GM18498 (cell line): ENCODE data around the gene TRIP12.
A peak's percentile ranks its signal among the peaks of the same experiment; 100 is the strongest.
"Not testable (repeated sequence)": the region's sequence is repeated elsewhere in the genome, so short reads cannot be mapped to it uniquely, and the experiment has no call there.

Experiments used
- ATAC-seq: cut with Tn5 transposase; IDR thresholded peaks from one replicate; pipeline ENCODE4 v1.9.1; 2021; ENCODE audit warnings: mild to moderate bottlenecking, moderate library complexity; ENCODE audit not compliant: unreplicated experiment

The TRIP12 gene

DNA sequence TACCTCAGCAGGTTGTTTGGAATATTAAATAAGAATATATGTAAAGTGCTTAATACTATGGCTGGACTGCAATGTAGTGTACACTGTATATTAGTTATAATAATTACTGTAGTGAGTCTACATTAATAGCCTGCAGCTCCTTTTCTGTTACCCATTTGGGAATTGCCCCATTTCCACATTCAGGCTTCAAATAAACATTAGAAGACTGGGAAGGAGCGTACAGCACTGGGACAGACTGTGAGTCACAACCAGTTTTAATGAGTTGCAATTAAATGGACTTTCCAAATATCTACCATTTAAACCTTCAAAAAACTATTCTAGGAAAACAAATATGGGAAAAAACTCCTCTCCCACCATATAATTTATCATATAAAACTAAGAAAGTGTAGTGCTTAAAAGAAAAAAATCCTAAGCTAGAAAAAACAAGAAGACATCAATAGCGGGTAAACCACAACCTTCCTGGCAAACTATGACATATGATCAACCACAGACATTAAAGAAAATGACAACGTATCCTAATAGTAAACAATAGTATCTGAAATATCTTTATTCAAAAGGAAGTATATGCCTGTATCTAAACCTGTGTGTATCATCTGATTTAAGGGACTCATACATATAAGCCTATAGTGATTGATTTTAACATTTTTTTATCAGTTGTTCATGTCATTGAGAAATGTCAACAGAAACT lies 86.1 kb downstream of the TRIP12 start:
- ATAC-seq, result no peak

DNA sequence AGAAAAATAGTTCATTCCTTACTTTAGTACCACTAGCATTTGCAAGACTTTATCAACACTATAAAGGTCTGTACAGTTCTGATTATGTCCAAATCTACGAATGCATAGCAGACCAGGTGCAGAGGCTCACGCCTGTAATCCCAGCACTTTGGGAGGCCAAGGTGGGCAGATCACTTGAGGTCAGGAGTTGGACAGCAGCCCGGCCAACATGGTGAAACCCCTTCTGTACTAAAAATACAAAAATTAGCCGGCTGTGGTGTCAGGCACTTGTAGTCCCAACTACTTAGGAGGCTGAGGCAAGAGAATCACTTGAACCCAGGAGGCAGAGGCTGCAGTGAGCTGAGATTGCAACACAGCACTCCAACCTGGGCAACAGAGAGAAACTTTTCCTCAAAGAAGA lies 87.4 kb downstream of the TRIP12 start:
- not testable (repeated sequence) for ATAC-seq

DNA sequence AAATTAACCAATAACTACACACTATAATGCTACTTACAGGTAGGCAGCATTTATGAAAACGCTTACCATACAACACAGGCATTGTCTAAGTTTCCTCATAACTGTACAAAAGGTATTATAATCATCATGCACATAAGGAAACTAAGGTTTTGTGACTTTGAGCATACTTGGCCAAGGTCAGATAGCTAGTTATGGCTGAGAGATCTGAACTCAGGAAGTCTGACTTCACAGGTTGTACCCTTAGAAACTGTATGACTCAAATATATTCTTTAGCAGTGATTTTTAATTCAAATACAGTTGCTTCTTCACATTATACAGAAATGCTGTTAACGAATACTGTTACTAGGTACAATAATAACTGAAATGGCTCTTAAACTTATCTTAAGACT lies 89.3 kb downstream of the TRIP12 start:
- no peak for ATAC-seq

DNA sequence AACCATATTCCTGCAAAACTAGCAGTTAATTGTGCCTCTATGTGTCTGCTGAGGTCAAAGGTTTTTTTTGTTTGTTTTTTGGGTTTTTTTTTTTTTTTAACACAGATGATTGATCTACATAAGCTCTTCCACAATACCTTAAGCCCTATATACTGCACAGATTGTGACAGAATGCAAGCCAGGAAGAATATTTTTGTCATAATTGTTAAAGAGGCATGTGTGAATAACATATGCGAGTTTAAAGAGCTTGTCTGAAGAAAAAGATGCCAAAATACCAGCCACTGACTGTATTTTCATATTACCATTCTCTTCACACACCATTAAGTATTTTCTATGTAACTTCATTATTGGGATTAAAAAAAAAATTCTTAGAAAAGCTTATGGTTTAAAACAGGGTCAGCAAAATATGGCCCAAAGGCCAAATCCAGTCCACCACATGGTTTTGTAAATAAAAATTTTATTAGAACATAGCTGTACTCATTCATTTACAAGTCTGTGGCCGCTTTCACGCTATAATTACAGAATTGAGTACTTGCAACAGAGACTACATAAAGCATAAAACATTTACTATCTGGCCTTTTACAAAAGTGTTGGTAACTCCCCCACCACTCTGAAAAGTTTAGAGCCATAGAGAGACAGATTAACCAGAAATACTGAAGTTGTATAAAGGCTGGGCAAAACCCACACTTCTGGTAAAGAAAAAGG lies 89.9 kb downstream of the TRIP12 start:
- ATAC-seq, result no peak

DNA sequence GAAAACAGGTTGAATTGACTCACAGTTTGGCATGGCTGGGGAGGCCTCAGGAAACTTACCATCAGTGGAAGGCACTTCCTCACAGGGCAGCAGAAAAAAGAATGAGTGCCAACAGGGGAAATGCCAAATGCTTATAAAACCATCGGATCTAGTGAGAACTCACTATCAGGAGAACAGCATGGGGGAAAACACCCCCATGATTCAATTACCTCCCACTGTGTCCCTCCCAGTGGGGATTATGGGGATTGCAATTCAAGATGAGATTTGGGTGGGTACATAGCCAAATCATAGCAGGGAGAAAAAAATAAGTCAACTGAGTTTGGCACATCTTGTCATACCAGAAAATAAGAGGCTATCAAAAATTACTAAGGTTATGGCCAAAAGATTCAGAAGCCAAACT lies 96.3 kb downstream of the TRIP12 start:
- ATAC-seq, result no peak

DNA sequence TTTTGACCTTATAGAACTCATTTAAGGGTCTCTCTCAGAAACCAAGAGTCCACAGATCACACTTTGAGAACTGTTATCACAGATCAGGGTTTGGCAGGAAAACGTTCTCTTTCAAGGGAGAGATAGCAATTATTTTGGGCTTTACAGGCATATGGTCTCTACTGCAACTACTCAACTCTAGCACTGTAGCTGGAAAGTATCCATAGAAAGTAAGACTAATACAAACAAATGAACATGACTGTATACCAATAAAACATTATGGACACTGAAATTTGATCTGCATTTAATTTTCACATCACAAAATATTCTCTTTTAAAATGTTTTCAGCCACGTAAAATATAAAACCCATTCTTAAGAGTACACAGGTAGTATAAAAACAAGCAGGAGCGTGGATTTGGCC lies 100.5 kb downstream of the TRIP12 start:
- ATAC-seq, result no peak

DNA sequence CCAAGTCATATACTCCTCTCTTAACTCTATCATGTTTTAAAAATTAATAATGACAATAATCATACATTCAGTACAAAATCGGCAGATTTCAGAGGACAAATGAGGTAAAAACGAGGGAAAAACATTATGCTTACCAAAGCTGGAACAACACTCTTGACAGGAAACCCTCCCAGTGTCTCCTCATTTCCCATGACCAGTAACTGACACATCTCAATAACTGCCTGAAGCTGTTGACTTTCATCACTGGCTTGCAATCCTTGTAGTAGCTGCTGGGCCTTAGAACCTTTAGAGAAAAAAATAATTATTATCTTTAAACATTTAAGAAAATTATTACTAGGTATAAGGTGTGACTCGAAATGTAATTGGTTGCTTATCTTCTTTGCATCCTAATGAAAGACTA lies 103.6 kb downstream of the TRIP12 start:
- ATAC-seq, result no peak

DNA sequence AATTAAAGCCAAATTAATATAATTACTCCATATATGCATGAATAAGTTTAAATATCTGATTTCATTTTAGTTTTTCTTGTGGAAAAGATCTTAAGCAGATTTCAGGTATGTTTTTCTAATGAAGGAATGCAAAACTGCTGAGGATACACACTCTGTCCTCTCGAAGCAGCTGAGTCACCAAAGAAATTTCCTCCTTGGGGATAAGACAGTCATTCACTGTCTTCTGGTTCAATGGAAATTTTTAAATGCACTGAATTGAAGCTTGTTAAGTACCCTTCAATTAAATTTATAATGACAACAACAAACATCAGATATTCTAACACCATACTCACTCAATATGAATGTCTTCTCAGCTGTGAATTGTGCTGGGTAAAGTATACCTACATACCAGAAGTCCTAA lies 106.0 kb downstream of the TRIP12 start:
- ATAC-seq, result no peak

DNA sequence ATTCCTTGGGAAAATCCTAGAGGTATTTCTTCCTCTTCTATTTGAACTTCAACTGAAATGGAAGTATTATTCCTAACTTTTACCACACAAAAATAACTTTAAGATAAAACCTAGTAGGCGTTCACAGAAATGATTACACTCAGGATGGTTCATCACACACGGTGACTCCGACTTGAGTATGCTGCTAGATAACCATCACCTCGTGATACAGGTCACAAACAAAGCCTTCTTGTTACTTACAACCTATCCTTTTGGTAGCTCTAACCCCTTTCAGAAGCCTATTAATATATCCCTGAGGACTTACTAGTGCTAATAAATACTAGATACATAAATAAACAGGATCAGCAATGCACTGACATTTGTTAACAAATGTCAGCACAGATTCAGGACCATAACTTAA lies 106.5 kb downstream of the TRIP12 start:
- ATAC-seq, result no peak

DNA sequence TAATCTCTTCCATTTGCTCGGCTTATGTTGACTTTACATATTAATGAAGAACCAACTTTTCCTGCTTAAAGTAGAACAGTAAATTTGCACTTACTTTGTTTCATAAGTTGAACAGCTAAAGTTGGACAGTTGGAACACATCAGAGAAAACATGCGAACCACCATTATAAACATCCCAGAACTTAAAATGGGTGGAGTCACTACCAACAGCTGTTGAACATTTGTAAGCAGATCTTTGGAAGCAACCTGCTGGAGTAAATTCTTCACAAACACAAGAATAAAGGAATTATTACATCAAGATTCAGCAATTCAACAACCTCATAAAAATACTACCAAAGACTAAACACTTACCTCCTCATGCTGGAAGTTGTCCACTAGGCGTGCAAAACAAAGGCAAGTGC lies 111.0 kb downstream of the TRIP12 start:
- ATAC-seq, result no peak

DNA sequence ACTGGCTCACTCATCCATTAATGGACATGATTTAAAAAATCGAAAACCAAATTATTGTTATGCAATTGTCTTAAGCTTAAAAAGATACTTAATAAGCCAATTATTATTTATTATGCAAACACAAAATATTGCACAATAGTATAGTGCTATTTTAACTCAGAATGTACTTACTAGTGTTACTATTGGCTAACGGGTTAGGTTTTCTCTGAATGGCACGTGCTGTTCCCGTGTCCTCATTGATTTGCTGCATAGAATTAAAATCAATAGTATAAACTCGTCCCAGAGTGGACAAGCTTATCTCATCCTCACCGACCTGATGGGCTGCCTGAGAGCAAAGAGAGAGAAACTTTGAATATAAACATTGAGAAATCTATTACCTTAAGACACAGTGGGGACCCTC lies 116.2 kb downstream of the TRIP12 start:
- no peak for ATAC-seq

DNA sequence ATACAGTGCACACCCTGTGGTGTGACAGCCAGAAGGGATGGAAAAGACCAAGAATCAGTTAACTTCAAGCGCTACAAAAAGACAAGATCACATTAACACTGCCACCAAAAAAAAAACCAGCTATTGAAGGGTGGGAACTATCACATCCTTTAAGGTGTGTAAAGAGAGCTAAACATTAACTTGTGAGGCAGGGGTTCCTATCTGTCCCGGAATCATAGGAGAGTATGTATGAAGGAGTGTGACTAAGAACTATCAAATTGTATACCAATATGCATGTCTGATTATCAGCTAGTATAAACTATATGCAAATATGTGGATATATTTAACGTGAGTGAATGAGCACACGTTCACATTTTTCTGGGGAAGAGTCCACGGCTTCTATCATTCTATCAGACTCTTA lies 119.0 kb downstream of the TRIP12 start:
- no peak for ATAC-seq

DNA sequence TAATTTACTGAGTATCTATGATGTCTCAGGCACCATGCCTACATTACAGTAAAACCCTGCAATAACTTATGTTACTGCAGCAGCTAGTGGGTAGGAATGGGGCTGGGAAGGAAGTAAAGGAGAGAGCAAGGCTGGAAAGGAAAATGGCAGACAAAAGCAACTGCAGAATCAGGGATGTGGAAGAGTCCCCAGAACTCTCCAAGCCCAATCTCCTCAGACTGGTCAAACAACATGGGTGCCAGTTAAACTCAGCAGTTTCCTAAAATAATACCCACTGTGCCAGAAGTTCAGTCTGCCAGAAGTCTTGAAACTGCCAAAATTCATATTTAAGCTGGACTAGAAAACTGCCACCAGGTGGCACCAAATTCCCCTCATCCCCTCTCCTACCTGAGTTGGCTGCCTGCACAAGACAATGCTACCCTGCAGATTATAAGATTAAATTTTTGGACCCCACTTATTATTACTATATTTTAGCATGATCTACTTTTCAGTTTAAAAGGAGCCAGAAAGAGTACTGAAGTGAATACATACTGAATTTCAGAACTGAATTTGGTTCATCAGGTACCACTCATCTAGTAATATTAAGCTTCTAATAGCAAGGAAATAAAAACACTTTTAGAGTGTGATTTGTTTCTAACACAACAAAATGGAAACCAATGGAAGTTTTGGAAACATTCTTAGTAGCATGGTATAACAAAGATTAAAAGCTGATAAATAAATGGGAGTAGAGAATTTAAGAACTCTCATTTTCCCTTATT lies 120.6 kb downstream of the TRIP12 start:
- peak; percentile 65 for ATAC-seq

DNA sequence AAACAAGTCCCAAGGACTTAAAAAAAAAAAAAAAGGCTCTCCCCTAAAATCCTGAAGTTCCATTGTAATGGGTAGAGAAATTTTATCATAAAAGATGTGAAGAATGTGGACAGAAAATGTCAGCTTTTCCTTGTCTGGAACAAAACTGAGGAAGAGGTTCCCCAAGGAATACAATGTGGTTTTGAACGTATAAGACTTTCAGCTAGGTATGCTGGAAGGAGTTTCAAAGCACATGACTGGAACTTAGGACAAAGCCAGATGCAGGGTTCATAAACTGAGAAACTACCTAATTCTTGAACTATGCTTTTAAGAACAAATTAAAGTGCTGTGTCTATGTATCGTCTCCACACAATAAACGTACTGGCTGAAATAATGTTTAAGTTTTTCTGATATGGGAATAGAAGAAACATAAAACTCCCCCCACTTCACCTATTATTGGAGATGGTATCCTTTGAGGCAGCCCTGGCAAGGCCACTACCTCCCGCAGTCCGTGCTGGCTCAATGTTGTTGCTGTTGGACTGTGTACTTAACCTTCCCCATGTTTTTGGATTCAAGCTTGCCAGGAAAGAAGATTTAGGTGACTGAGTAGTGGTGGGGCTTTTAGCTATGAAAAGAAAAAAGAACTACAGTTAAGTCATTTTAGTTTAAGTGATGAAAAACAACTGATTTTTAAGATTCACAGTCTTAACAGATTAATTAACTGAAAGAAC lies 123.2 kb downstream of the TRIP12 start:
- ATAC-seq, result no peak

DNA sequence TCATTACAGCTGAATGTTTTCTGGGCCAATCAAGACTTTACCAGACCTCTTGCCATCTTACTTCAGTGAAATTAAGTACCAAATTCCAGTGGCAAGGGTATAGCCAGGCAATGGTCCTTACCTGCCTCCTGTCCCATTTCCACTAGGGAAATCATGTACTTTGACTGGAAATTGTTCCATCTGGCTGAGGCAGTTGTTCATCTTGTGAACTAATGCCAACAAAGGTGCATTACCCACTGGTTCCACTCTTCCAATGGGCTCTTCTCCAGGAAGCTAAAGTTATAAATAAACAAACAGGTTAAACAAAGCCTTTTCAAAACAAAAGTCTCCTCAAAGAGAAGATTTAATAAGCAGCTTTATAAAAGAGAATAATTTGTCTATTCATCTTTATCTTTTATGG lies 126.8 kb downstream of the TRIP12 start:
- ATAC-seq, result no peak

DNA sequence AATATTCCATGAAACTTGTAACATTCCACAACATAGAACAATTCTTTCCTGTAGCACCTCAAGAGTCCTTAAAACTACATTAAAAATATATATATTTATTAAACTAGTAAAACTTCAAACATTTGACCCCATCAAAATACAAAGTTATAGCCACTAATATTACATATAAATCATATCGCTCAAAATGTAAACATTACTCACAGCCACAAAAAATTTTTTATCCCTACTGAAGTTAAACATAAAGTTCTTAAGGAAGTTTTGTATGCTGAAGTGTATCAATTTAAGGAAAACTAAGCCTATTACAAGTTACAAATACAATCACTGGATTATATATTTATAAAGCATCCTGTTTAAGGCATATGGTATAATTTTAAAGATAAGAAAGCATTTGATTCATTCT lies 127.2 kb downstream of the TRIP12 start:
- ATAC-seq, result no peak

DNA sequence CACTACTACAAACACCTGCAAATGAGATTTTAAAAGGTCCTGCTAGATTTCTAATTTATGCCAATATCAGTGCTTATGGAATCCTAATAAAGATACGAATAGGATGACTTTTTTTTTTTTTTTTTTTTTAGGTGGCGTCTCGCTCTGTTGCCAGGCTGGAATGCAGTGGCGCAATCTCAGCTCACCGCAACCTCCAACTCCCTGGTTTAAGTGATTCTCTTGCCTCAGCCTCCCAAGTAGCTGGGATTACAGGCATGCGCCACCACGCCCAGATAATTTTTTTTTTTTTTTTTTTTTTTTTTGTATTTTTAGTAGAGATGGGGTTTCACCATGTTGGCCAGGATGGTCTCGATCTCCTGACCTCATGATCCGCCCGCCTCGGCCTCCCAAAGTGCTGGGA lies 135.5 kb downstream of the TRIP12 start:
- not testable (repeated sequence) for ATAC-seq

DNA sequence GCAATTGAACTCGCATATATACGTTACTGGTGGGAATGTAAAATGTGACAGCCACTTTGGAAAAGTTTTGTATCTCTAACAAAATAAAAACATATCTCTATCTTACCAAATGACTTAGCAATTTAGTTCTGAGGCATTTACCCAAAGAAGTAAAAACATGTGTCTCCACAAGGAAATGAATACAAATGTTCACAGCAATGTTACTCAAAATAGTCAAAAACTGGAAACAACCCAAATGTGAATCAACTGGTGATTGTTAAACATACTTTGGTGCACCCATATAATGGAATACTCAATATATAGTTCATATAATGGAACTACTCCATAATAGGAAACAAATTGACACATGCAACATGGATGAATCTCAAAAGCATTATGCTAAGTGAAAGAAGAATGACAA lies 137.0 kb downstream of the TRIP12 start:
- ATAC-seq, result no peak

DNA sequence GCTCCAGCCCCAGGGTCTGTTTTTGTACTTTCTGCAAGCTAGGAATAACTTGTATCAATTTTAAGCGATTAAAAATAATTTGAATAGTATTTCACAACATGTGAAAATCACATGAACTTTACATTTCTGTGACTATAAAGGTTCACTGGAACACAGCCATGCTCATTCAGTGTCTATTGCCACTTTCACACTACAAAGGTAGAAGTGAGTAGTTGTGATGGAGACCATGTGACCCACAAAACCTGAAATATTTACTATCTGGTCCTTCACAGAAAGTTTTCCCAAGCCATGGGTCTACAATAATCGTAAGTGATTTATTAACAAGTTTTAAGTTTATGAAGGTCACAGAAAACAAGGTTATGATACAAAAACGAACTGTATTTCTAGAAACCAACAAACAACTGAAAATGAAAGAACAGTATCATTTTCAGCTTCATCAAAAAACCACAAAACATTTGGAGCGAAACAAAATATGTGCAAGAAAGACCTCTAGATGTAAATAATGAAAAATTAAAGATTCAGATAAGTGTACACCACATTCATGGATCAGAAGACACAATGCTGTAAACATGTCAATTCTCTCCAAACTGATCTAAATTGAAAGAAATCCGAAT lies 138.6 kb downstream of the TRIP12 start:
- peak; percentile 59 for ATAC-seq

DNA sequence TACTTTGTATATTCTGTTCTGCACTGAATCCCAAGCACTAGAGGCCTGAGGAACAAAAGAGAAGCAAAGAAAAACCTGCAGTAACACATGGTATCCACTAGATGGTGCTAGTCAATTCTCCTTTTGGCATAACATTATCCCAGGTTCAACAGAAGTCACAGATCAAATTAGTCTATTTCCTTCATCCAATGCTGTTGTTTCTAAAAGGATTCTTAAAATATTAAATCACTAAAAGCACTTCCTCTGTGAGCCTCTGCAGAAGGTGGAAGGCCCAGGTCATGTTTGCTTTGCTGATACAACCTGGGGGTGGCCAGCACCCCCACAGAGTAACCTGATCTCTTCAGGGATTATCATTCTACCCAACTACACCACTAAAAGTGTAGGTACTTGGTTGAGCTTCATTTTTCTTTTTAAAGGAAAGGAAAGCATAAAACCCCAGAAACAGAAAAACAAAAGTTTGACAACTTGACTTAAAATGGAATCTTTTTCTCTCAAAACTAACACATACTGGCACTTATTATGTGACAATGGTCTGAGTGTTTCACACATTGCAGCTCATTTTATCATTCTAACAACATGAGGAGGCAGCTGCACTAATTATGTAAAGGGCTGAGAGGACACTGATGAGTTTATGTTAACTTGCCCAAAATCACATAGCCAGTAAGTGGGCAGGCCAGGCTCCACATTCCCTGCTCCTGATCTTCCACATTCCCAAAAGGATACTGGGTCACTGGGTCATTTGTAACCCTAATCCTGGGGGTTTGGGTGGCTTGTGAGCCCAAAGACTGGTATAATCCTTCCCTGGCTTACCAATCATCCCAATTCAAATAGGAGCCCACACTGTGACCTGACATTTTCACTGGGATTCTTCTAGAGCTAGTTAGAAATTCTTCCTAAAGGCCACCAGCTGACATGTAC lies 140.7 kb downstream of the TRIP12 start:
- no peak for ATAC-seq
